ENCODE measurements around the gene SMAD7. TPM values are rescaled to one million over a fixed set of nuclear protein-coding genes. Genes with fewer than 3 reads are reported as not detected.

SMAD7 gene
- total RNA-seq, 1 experiment from 2014 or later = 2.1 TPM

DNA sequence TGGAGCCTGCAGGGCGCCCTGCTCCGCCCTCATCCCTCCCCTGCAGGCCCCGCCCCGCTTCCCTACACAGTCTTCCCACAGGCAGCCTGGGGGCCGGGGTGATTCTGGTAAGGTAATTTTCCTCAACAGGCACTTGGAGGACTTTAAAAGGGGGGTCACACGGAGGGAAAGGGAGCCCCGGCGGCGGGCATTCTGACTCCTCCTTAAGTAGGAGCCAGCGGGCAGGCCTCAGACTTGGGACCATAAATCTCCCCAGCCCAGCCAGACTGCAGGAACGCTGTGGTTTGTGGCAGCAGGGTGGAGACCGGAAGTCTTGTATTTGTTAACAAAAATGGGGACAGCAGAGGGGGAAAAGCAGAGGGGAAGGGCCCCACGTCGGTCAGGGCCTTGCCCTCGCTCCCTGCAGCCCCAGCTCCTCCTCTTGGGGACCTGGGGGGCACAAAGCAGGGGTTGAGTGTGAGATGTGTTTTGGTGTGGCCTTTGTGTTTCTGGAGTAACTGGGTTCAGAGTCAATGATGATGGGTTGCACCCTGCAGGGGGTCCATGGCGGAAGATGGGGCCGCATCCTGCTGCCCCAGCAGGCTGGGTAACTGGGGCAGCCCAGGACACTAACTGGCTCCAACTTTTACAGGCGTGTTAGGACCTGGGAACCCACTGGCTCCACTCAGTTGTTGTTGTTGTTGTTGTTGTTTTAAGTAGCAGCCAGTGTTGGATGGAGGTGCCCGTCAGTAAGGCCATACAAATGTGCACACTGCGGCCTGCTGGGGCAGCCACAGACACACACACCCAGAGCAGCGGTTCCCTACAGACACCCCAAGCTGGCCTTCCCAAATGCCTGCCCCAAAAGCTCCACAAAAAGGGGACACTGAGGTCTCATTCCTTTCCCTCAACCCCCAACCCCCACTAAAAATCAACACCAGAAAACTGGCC lies 27.7 kb downstream of the SMAD7 start:
- H3K9me2 ChIP-seq (replicated peaks; ENCODE audit: insufficient read depth, low read length) = no peaks in the 10 kb centered on the region
- no peak overlapping the region for H3K4me3 ChIP-seq (ENCODE audit: low read length)
- H3K27me3 ChIP-seq (ENCODE audit: low read length) = no peaks in the 10 kb centered on the region
- DNase-seq = no peak
- no peaks in the 10 kb centered on the region for H3K79me2 ChIP-seq (ENCODE audit: low read length)
- no peaks in the 10 kb centered on the region for H3K36me3 ChIP-seq (ENCODE audit: insufficient read depth, low read length)
- H3K9me3 ChIP-seq (ENCODE audit: low read length) = no peaks in the 10 kb centered on the region
- H4K20me1 ChIP-seq (ENCODE audit: insufficient read depth, low read depth, low read length) = no peaks in the 10 kb centered on the region
- H3K4me1 ChIP-seq (ENCODE audit: low read length) = peaks cover 16% of the 10 kb centered on the region
- H3K4me2 ChIP-seq (ENCODE audit: low read depth, low read length, poor library complexity, severe bottlenecking) = no peak overlapping the region
- H3K9ac ChIP-seq (ENCODE audit: low read length) = no peak overlapping the region
- H2AFZ ChIP-seq (ENCODE audit: low read length) = no peak overlapping the region
- H3K27ac ChIP-seq (ENCODE audit: low read length) = no peak overlapping the region

DNA sequence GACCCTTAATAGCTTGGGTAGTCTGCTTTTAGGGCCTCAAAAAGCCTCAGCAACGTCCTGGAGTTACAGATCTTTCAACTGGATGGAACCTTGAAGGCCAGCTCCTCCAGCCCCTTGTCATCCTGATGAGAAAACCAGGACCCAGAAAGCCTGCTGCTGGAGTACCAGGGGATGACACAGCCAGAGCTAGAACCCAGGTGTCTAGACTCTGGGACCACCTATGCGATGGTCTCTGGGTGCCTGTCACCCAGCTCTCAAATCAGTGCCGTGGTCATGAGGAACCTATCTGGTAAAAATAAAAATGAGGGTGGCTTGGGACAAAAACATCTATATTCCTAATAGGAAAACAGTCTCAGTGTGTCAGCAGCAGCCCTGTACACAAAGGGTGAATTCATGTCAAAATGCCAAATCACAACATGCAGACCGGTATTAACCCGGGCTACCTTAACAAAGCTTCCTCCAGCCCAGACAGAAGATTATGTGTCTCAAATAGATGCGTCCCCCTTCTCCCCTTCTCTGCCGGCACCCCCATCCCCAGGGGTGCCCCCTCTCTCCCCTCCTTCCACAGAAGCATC lies 28.5 kb downstream of the SMAD7 start:
- H3K27ac ChIP-seq (ENCODE audit: low read length) = no peak overlapping the region
- no peak overlapping the region for H3K4me2 ChIP-seq (ENCODE audit: low read depth, low read length, poor library complexity, severe bottlenecking)
- H3K9ac ChIP-seq (ENCODE audit: low read length) = no peak overlapping the region
- H3K9me3 ChIP-seq (ENCODE audit: low read length) = no peaks in the 10 kb centered on the region
- H3K79me2 ChIP-seq (ENCODE audit: low read length) = no peaks in the 10 kb centered on the region
- H3K9me2 ChIP-seq (replicated peaks; ENCODE audit: insufficient read depth, low read length) = no peaks in the 10 kb centered on the region
- H3K36me3 ChIP-seq (ENCODE audit: insufficient read depth, low read length) = no peaks in the 10 kb centered on the region
- no peak overlapping the region for H3K4me3 ChIP-seq (ENCODE audit: low read length)
- H3K27me3 ChIP-seq (ENCODE audit: low read length) = no peaks in the 10 kb centered on the region
- no peaks in the 10 kb centered on the region for H4K20me1 ChIP-seq (ENCODE audit: insufficient read depth, low read depth, low read length)
- H2AFZ ChIP-seq (ENCODE audit: low read length) = no peak overlapping the region
- no peak for DNase-seq
- H3K4me1 ChIP-seq (ENCODE audit: low read length) = peaks cover 10% of the 10 kb centered on the region

DNA sequence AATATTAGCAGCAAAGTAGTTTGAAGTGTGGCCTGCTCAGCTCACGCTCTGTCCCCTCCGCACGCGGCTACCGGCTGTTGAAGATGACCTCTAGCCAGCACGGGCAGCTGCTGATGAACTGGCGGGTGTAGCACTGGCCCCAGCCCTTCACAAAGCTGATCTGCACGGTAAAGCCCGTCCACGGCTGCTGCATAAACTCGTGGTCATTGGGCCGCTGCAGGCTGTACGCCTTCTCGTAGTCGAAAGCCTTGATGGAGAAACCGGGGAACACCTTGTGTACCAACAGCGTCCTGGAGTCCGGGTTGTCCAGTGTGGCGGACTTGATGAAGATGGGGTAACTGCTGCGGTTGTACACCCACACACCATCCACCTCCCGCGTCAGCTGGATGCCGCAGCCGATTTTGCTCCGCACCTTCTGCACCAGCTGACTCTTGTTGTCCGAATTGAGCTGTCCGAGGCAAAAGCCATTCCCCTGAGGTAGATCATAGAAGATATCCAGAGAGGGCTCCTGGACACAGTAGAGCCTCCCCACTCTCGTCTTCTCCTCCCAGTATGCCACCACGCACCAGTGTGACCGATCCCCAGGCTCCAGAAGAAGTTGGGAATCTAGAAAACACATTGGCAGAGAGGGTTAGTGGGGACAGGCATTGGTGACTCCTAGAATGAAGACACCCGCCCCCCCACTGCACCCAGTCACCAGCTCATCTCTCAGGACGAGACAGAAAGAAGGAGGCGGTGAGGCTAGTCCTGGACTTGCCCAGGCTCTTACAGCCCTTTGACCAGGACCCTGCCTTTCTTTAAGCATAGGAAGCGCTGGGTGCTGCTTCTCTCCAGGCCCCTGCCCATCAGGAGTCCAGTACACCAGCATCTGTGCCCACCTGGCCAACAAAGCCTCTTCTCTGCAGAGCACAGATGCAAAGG lies 29.2 kb downstream of the SMAD7 start:
- no peaks in the 10 kb centered on the region for H3K9me2 ChIP-seq (replicated peaks; ENCODE audit: insufficient read depth, low read length)

DNA sequence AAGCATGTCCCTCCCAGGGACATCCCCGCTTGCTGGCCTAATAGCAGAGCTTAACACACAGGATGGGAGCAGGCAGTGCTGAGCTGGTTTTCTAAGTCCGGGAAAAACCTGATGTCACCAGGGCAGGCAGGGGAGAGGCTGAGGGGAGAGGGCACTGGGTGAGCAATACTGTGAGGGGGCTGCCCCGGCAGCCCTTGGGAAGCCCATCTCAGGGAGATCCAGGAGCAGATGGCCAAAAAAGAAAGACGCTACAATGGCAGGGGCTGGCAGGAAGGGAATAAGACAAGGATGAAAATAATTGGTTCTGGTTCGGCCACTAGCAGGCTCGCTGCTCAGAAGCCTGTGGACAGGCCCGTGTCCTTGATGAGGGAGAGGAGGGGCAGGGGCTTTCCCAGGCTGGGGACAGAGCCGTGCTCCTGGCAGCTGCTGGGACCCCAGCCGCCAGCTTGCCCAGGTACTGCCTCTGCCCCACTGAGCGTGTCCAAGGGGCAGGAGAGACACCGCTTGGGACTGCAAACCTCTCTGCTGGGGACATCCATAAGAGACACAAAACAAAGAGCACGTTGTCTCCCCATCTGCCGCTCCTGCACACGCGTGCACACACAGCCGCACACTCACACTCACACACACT lies 30.2 kb downstream of the SMAD7 start:
- Histone ChIP-seq H3K9me3 (ENCODE audit: low read length) (no peaks in the 10 kb centered on the region), H3K27me3 (ENCODE audit: low read length) (no peaks in the 10 kb centered on the region), H2AFZ (ENCODE audit: low read length) (no peak overlapping the region), H3K9me2 (replicated peaks; ENCODE audit: insufficient read depth, low read length) (no peaks in the 10 kb centered on the region), H3K9ac (ENCODE audit: low read length) (no peak overlapping the region), H3K4me3 (ENCODE audit: low read length) (no peak overlapping the region), H3K4me1 (ENCODE audit: low read length) (peaks cover 4% of the 10 kb centered on the region), H4K20me1 (ENCODE audit: insufficient read depth, low read depth, low read length) (no peaks in the 10 kb centered on the region), H3K79me2 (ENCODE audit: low read length) (no peaks in the 10 kb centered on the region), H3K4me2 (ENCODE audit: low read depth, low read length, poor library complexity, severe bottlenecking) (no peak overlapping the region), H3K36me3 (ENCODE audit: insufficient read depth, low read length) (no peaks in the 10 kb centered on the region), H3K27ac (ENCODE audit: low read length) (no peak overlapping the region)
- DNase-seq = no peak

More for the DNA sequence above, 29.2 kb downstream of the SMAD7 start:
- Histone ChIP-seq H2AFZ (ENCODE audit: low read length) (no peak overlapping the region), H3K4me3 (ENCODE audit: low read length) (no peak overlapping the region), H3K9me3 (ENCODE audit: low read length) (no peaks in the 10 kb centered on the region), H3K9ac (ENCODE audit: low read length) (no peak overlapping the region), H3K79me2 (ENCODE audit: low read length) (no peaks in the 10 kb centered on the region), H3K27ac (ENCODE audit: low read length) (no peak overlapping the region), H3K4me1 (ENCODE audit: low read length) (peaks cover 4% of the 10 kb centered on the region), H3K36me3 (ENCODE audit: insufficient read depth, low read length) (no peaks in the 10 kb centered on the region), H4K20me1 (ENCODE audit: insufficient read depth, low read depth, low read length) (no peaks in the 10 kb centered on the region), H3K4me2 (ENCODE audit: low read depth, low read length, poor library complexity, severe bottlenecking) (no peak overlapping the region), H3K27me3 (ENCODE audit: low read length) (no peaks in the 10 kb centered on the region)
- DNase-seq = no peak

DNA sequence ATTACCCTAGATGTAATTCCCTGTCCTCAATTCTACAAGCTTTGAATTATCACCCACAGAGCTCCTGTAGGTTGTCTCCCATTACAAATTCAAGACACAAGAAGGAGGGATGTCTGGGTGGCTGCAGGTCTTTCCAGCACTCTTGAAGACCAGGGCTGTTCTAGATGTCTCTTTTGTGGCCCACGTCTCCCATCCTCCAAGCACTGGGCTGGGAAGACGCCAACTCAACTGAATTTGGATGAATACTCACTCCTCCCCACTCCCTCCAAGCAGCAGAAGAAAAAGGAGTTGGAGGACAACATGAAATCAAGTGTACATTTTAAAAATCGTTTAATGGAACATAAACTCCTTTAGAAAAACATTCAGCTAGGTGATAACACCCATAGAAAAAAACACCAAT lies 31.2 kb downstream of the SMAD7 start:
- Histone ChIP-seq H3K9ac (ENCODE audit: low read length) (no peak overlapping the region), H3K27me3 (ENCODE audit: low read length) (no peaks in the 10 kb centered on the region), H3K79me2 (ENCODE audit: low read length) (no peaks in the 10 kb centered on the region), H2AFZ (ENCODE audit: low read length) (no peak overlapping the region), H4K20me1 (ENCODE audit: insufficient read depth, low read depth, low read length) (no peaks in the 10 kb centered on the region), H3K36me3 (ENCODE audit: insufficient read depth, low read length) (no peaks in the 10 kb centered on the region), H3K9me2 (replicated peaks; ENCODE audit: insufficient read depth, low read length) (no peaks in the 10 kb centered on the region), H3K4me3 (ENCODE audit: low read length) (no peak overlapping the region), H3K4me2 (ENCODE audit: low read depth, low read length, poor library complexity, severe bottlenecking) (no peak overlapping the region), H3K27ac (ENCODE audit: low read length) (no peak overlapping the region), H3K4me1 (ENCODE audit: low read length) (peaks cover 4% of the 10 kb centered on the region), H3K9me3 (ENCODE audit: low read length) (no peaks in the 10 kb centered on the region)
- no peak for DNase-seq

DNA sequence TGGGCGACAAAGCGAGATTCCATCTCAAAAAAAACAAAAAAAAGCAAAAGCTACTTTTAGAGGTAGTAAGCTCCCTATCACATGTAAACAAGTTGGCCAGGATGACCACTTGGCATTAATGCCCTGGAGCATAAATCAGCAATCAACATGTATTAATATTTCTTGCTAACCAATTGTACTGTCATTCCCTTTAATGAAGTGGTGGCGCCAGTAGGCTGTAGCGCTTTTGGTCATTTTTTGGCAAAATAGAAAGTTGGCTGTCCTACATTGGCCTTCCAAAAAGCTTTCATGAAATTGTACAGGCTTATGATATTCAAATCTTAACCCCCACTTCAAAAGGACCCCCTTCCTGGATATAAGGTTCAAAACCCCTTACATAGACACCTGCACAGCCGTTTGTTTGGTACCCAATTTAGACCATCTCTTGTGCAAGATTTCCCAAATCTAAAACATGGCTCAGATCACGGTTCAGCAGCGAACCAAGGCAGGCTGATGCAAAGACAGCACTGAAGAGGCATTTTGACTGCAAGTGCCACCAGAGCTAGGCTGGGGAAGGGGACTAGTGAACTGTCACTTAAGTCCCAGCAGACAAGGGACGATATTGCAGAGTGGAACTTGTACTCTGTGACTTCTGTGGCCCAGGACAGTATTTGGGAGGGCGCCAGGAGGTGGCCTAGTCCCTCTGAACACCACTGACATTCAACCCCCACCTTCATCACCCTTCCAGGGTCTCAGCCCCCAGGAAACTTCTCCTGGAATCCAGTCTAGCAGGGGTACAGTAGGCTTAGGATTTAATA lies 31.9 kb downstream of the SMAD7 start:
- Histone ChIP-seq H3K27me3 (ENCODE audit: low read length) (no peaks in the 10 kb centered on the region), H3K36me3 (ENCODE audit: insufficient read depth, low read length) (no peaks in the 10 kb centered on the region), H3K9me3 (ENCODE audit: low read length) (no peaks in the 10 kb centered on the region), H3K4me3 (ENCODE audit: low read length) (no peak overlapping the region), H3K27ac (ENCODE audit: low read length) (no peak overlapping the region), H4K20me1 (ENCODE audit: insufficient read depth, low read depth, low read length) (no peaks in the 10 kb centered on the region), H2AFZ (ENCODE audit: low read length) (no peak overlapping the region), H3K4me1 (ENCODE audit: low read length) (peaks cover 4% of the 10 kb centered on the region), H3K79me2 (ENCODE audit: low read length) (no peaks in the 10 kb centered on the region), H3K4me2 (ENCODE audit: low read depth, low read length, poor library complexity, severe bottlenecking) (no peak overlapping the region), H3K9ac (ENCODE audit: low read length) (no peak overlapping the region), H3K9me2 (replicated peaks; ENCODE audit: insufficient read depth, low read length) (no peaks in the 10 kb centered on the region)
- no peak for DNase-seq

DNA sequence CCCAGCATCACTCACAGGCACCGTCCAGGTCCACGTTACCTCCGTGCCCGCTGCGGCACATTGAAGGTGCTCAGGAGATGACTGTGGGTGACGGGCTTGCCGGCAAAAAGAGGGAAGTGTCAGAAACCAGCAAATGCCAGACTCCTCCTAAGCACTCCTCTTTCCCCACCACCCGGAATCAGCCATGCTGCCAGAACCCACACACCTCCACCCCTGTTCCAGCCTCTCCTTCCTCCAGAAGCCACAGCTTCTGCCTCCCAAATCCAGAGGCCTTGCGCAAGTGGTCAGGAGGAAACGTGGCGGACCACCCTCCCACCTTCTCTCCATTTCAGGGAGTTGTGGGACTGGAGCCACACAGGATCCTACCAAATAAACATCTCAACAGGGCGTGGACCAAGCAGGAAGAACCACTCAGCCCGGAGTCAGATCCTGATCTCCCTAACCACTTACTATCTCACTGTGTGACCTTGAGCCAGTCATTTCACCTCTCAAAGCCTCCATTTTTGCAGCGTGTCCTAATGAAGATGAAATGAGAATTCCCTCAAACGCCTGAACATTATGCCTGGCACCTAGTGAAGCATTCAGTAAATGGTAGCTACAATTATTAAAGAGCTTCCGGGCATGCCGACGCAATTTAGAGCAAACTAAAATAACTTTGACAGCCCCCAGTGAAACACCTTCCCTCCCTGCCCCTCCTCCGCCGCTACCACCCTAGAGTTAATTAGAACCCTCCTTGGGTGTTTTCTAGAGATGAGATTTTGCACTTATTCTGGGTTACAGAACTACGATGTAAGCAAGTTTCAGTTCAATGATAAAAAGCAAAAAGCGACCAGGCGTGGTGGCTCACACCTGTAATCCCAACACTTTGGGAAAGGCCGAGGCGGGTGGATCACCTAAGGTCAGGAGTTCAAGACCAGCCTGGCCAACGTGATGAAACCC lies 32.9 kb downstream of the SMAD7 start:
- no peak for DNase-seq
- Histone ChIP-seq H3K27ac (ENCODE audit: low read length) (no peak overlapping the region), H3K9ac (ENCODE audit: low read length) (no peak overlapping the region), H3K4me3 (ENCODE audit: low read length) (no peak overlapping the region), H4K20me1 (ENCODE audit: insufficient read depth, low read depth, low read length) (no peaks in the 10 kb centered on the region), H3K4me1 (ENCODE audit: low read length) (peaks cover 4% of the 10 kb centered on the region), H3K9me3 (ENCODE audit: low read length) (no peaks in the 10 kb centered on the region), H3K27me3 (ENCODE audit: low read length) (no peaks in the 10 kb centered on the region), H3K79me2 (ENCODE audit: low read length) (no peaks in the 10 kb centered on the region), H3K9me2 (replicated peaks; ENCODE audit: insufficient read depth, low read length) (no peaks in the 10 kb centered on the region), H2AFZ (ENCODE audit: low read length) (no peak overlapping the region), H3K4me2 (ENCODE audit: low read depth, low read length, poor library complexity, severe bottlenecking) (no peak overlapping the region), H3K36me3 (ENCODE audit: insufficient read depth, low read length) (no peaks in the 10 kb centered on the region)

Data from Karpas-422 (cell line).